ENCODE data around the gene TSPAN1.

Gene TSPAN1

GRCh38 chr1:46206399-46206798, 31.5 kb downstream of the TSPAN1 start:
- TF ChIP-seq CTCF (IDR thresholded peaks at IDR 0.05; ENCODE audit: insufficient read depth, low read depth, low read length, missing control alignments) = no peak
- H3K4me3 ChIP-seq (ENCODE audit: low read depth, low read length) = no peak overlapping the region
- DNase-seq (ENCODE audit: low read depth) = no peak

- no peak overlapping the region for H3K4me3 ChIP-seq (ENCODE audit: low read depth, low read length)
- no peak for TF ChIP-seq CTCF (IDR thresholded peaks at IDR 0.05; ENCODE audit: insufficient read depth, low read depth, low read length, missing control alignments)
- no peak for DNase-seq (ENCODE audit: low read depth)
Measured at GRCh38 chr1:46210561-46210960, 35.7 kb downstream of the TSPAN1 start.

- TF ChIP-seq CTCF (IDR thresholded peaks at IDR 0.05; ENCODE audit: insufficient read depth, low read depth, low read length, missing control alignments) = no peak
- DNase-seq (ENCODE audit: low read depth) = no peak
- no peak overlapping the region for H3K4me3 ChIP-seq (ENCODE audit: low read depth, low read length)
Measured at GRCh38 chr1:46211051-46211450, 36.2 kb downstream of the TSPAN1 start.

- no peak overlapping the region for H3K4me3 ChIP-seq (ENCODE audit: low read depth, low read length)
- no peak for TF ChIP-seq CTCF (IDR thresholded peaks at IDR 0.05; ENCODE audit: insufficient read depth, low read depth, low read length, missing control alignments)
- DNase-seq (ENCODE audit: low read depth) = no peak
Measured at GRCh38 chr1:46215504-46215903, 40.6 kb downstream of the TSPAN1 start.

GRCh38 chr1:46218443-46218842, 43.6 kb downstream of the TSPAN1 start:
- TF ChIP-seq CTCF (IDR thresholded peaks at IDR 0.05; ENCODE audit: insufficient read depth, low read depth, low read length, missing control alignments) = no peak
- H3K4me3 ChIP-seq (ENCODE audit: low read depth, low read length) = no peak overlapping the region
- no peak for DNase-seq (ENCODE audit: low read depth)

- DNase-seq (ENCODE audit: low read depth) = no peak
- H3K4me3 ChIP-seq (ENCODE audit: low read depth, low read length) = no peak overlapping the region
- no peak for TF ChIP-seq CTCF (IDR thresholded peaks at IDR 0.05; ENCODE audit: insufficient read depth, low read depth, low read length, missing control alignments)
Measured at GRCh38 chr1:46219551-46220520, 44.9 kb downstream of the TSPAN1 start.

Data from GM12865 (cell line).